ENCODE data around the gene CCDC148.
"Not testable (repeated sequence)": the region's sequence is repeated elsewhere in the genome, so short reads cannot be mapped to it uniquely, and the experiment has no call there.

GRCh38 chr2:158350751-158351465, 105.6 kb downstream of the CCDC148 start:
- TF ChIP-seq ZNF274 (IDR thresholded peaks at IDR 0.05; ENCODE audit: insufficient read depth, insufficient read length); SIN3A (IDR thresholded peaks at IDR 0.05; ENCODE audit: low read depth, low read length); IRF4 (IDR thresholded peaks at IDR 0.05; ENCODE audit: low read depth, low read length); CTCF (IDR thresholded peaks at IDR 0.05 in 2 of 3, conservative IDR thresholded peaks at IDR 0.05 in 1 of 3; ENCODE audit: control insufficient read depth in 2 of 3, extremely low read depth in 1 of 3, insufficient read depth in 1 of 3, low read depth in 3 of 3, low read length in 3 of 3): not testable (repeated sequence)
